Liver (tissue), 9 donors: ENCODE results near the gene MRRF. TPM values are rescaled to one million over a fixed set of nuclear protein-coding genes. Genes with fewer than 3 reads are reported as not detected.

Experiments
- DNase-seq: peaks from one replicate; pipeline ENCODE4 v3.0.0-alpha.2; 2017; ENCODE audit warnings: low spot score
- H3K27ac ChIP-seq, 2 donors: one replicate each; pipeline ENCODE4 v1.7.0; 2013; ENCODE audit warnings: inconsistent platforms in 2 of 2, low read length in 2 of 2, control low read depth in 1 of 2, low read depth in 1 of 2, mild to moderate bottlenecking in 1 of 2
- H3K27me3 ChIP-seq, 4 donors: one replicate each; pipeline versions ENCODE4 v1.6.1 to v1.7.0; 2013; ENCODE audit warnings: low read length in 3 of 4, inconsistent platforms in 1 of 4, mild to moderate bottlenecking in 1 of 4, moderate library complexity in 1 of 4; ENCODE audit not compliant: control insufficient read depth in 4 of 4, insufficient read depth in 4 of 4
- H3K36me3 ChIP-seq, 4 donors: one replicate each; pipeline versions ENCODE4 v1.6.1 to v1.7.0; 2013; ENCODE audit warnings: low read length in 3 of 4, mild to moderate bottlenecking in 3 of 4, low read depth in 1 of 4, moderate library complexity in 1 of 4; ENCODE audit not compliant: control insufficient read depth in 4 of 4, insufficient read depth in 3 of 4
- H3K4me1 ChIP-seq, 4 donors: one replicate each; pipeline versions ENCODE4 v1.6.1 to v1.7.0; 2013; ENCODE audit warnings: low read length in 3 of 4, mild to moderate bottlenecking in 3 of 4, moderate library complexity in 1 of 4; ENCODE audit not compliant: control insufficient read depth in 4 of 4, insufficient read depth in 4 of 4
- H3K4me3 ChIP-seq, 3 donors: one replicate each; pipeline versions ENCODE4 v1.6.1 to v1.7.0; 2013; ENCODE audit warnings: low read length in 3 of 3, control low read depth in 1 of 3, low read depth in 1 of 3, mild to moderate bottlenecking in 1 of 3
- H3K9ac ChIP-seq, 2 donors: one replicate each; pipeline ENCODE4 v1.7.0; 2013; ENCODE audit warnings: low read length in 2 of 2, mild to moderate bottlenecking in 2 of 2, moderate library complexity in 2 of 2, control low read depth in 1 of 2, low read depth in 1 of 2
- H3K9me3 ChIP-seq, 4 donors: one replicate each; pipeline versions ENCODE4 v1.6.1 to v1.7.0; 2013; ENCODE audit warnings: low read length in 3 of 4; ENCODE audit not compliant: control insufficient read depth in 4 of 4
- FOXA2 ChIP-seq: IDR thresholded peaks from 2 replicates; pipeline ENCODE4 v1.6.1; 2016; ENCODE audit warnings: antibody characterized with exemption
- GABPA ChIP-seq, 2 donors: IDR thresholded peaks in 1 of 2; conservative IDR thresholded peaks in 1 of 2; 2 replicates each; pipeline ENCODE4 v1.6.1; 2016; ENCODE audit warnings: antibody characterized with exemption in 2 of 2, mild to moderate bottlenecking in 1 of 2, moderate library complexity in 1 of 2
- HNF4A ChIP-seq, 2 donors: conservative IDR thresholded peaks; 2 replicates each; pipeline ENCODE4 v1.6.1; 2016; ENCODE audit warnings: antibody characterized with exemption in 2 of 2, mild to moderate bottlenecking in 2 of 2
- JUND ChIP-seq, 2 donors: IDR thresholded peaks; 2 replicates each; pipeline ENCODE4 v1.6.1; 2016; ENCODE audit warnings: antibody characterized with exemption in 2 of 2
- NR2F2 ChIP-seq: IDR thresholded peaks from 2 replicates; pipeline ENCODE4 v1.6.1; 2016; ENCODE audit warnings: antibody characterized with exemption
- RXRA ChIP-seq, 2 donors: IDR thresholded peaks; 2 replicates each; pipeline ENCODE4 v1.6.1; 2017 to 2018; ENCODE audit warnings: antibody characterized with exemption in 2 of 2, mild to moderate bottlenecking in 1 of 2
- WGBS: extraction: QIAGEN DNeasy Blood & Tissue Kit; methylation state at CpG from one replicate; pipeline ENCODE4 v1.1.7; 2013; 5-methylcytosine and 5-hydroxymethylcytosine counted together
- polyA plus RNA-seq, 2 donors: library from polyadenylated mRNA; stranded (reverse) in 1 of 2; unstranded in 1 of 2; fragments of 200-250 nt in 1 of 2; fragments of >200 nt in 1 of 2; fragmentation: Nextera tagmentation in 1 of 2; extraction: Ambion mirVana in 1 of 2; gene quantifications; one replicate each; pipeline versions ENCODE4 v1.2.1 to v1.2.3, GENCODE V29; 2013 to 2015
- total RNA-seq, 2 donors: library from RNA; depleted of rRNA; stranded (reverse); fragments of >200 nt; gene quantifications; one replicate each; pipeline ENCODE4 v1.2.3, GENCODE V29; 2014
- TF ChIP-seq, protein P1 (sequence below): IDR thresholded peaks from 2 replicates; pipeline ENCODE4 v1.6.1; 2016; ENCODE audit warnings: antibody characterized with exemption, mild to moderate bottlenecking
- TF ChIP-seq, protein P2 (sequence below): IDR thresholded peaks from 2 replicates; pipeline ENCODE4 v1.6.1; 2016; ENCODE audit warnings: antibody characterized with exemption
- TF ChIP-seq, protein P3 (sequence below): IDR thresholded peaks from 2 replicates; pipeline ENCODE4 v1.6.1; 2016; ENCODE audit warnings: antibody characterized with exemption
- donor health status: healthy.
- donor health status: healthy.
- donor health status: healthy.
- donor health status: healthy.
- donor health status: healthy.

MRRF gene
- total and polyA plus RNA-seq, 4 donors = 15.4 to 30.9 (median 22.3) TPM

DNA sequence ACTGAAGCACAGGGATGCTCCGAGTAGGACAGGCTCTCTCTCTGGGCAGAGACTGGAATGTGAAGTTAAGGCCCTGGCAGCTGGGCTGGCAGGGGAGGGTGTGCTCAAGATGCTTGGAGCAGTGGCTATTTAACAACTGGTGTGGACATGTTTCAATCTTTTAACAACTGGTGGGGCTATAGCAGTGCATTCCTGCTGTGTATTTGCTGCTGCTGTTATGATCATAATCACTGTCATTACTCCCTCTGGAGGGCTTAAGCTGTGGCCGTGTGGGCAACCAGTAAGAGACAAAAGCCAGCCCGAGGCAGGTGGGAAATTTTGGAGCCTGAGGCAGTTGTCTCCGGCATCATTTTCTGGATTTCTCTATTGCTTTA lies 72.9 kb downstream of the MRRF start:
- DNase-seq = no peak

DNA sequence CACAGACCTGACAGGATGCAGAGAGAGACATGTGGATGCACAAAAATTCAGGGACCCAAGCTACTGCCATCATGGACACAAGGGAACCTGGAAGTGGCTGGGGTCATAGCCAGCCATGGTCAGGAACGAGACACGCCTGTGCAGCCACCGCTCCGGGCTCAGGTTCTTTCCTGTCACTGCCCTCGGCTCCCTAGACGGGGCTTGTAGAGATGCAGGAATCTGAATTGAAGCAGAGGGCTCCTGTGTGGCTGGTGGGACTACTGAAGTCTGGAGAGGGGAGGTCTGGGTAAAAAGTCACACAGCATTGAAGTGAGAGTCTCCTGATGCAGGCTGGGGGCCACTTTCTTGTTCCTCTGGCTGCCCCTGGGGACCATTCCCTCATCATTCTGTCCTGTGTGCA lies 73.9 kb downstream of the MRRF start:
- no peak overlapping the region for H3K27ac ChIP-seq
- no peaks in the 10 kb centered on the region for H3K27me3 ChIP-seq
- 72% methylated on average over 6 of the region's 6 CpGs for WGBS
- no peaks in the 10 kb centered on the region for H3K4me1 ChIP-seq
- no peak for DNase-seq
- no peaks in the 10 kb centered on the region for H3K9me3 ChIP-seq
- H3K9ac ChIP-seq = no peak overlapping the region
- H3K4me3 ChIP-seq = no peak overlapping the region
- H3K36me3 ChIP-seq = no peaks in the 10 kb centered on the region
- TF ChIP-seq, protein P1, sequence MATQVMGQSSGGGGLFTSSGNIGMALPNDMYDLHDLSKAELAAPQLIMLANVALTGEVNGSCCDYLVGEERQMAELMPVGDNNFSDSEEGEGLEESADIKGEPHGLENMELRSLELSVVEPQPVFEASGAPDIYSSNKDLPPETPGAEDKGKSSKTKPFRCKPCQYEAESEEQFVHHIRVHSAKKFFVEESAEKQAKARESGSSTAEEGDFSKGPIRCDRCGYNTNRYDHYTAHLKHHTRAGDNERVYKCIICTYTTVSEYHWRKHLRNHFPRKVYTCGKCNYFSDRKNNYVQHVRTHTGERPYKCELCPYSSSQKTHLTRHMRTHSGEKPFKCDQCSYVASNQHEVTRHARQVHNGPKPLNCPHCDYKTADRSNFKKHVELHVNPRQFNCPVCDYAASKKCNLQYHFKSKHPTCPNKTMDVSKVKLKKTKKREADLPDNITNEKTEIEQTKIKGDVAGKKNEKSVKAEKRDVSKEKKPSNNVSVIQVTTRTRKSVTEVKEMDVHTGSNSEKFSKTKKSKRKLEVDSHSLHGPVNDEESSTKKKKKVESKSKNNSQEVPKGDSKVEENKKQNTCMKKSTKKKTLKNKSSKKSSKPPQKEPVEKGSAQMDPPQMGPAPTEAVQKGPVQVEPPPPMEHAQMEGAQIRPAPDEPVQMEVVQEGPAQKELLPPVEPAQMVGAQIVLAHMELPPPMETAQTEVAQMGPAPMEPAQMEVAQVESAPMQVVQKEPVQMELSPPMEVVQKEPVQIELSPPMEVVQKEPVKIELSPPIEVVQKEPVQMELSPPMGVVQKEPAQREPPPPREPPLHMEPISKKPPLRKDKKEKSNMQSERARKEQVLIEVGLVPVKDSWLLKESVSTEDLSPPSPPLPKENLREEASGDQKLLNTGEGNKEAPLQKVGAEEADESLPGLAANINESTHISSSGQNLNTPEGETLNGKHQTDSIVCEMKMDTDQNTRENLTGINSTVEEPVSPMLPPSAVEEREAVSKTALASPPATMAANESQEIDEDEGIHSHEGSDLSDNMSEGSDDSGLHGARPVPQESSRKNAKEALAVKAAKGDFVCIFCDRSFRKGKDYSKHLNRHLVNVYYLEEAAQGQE = no peak
- TF ChIP-seq GABPA (IDR thresholded peaks at IDR 0.05 in 1 of 2, conservative IDR thresholded peaks at IDR 0.05 in 1 of 2) (no peak), JUND (IDR thresholded peaks at IDR 0.05) (no peak), NR2F2 (no peak)

More for the DNA sequence above, 72.9 kb downstream of the MRRF start:
- TF ChIP-seq, protein P2, sequence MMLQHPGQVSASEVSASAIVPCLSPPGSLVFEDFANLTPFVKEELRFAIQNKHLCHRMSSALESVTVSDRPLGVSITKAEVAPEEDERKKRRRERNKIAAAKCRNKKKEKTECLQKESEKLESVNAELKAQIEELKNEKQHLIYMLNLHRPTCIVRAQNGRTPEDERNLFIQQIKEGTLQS = no peak
- TF ChIP-seq RXRA (IDR thresholded peaks at IDR 0.05) = no peak
- H3K4me1 ChIP-seq = no peaks in the 10 kb centered on the region
- 67% methylated on average over 4 of the region's 4 CpGs for WGBS
- no peak overlapping the region for H3K4me3 ChIP-seq
- no peak overlapping the region for H3K9ac ChIP-seq
- H3K27ac ChIP-seq = no peak overlapping the region
- no peaks in the 10 kb centered on the region for H3K27me3 ChIP-seq
- H3K36me3 ChIP-seq = no peaks in the 10 kb centered on the region
- H3K9me3 ChIP-seq = no peaks in the 10 kb centered on the region

DNA sequence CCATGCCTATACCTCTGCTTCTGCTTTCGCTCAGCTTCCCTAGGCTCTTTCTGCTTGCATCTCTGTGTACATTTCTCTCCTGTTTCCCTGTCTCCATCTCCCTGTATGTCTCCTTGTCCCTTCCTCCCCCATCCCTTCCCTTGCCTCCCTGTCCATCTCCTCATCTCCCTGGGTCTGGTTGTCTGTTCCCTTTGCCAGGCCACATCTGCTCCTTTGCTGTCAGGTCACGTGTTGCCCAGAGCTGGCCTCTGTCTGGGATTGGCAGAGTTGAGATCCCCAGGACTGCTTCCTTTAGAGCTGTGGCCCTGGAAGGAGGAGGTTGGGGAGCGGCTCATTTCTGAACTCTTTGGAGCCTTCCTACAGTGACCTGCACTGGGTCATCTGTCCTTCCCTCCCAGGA lies 74.3 kb downstream of the MRRF start:
- no peak overlapping the region for H3K4me3 ChIP-seq
- 76% methylated on average over 3 of the region's 3 CpGs for WGBS

More for the DNA sequence above, 74.3 kb downstream of the MRRF start:
- TF ChIP-seq FOXA2 (no peak), HNF4A (conservative IDR thresholded peaks at IDR 0.05) (no peak)
- TF ChIP-seq, protein P3, sequence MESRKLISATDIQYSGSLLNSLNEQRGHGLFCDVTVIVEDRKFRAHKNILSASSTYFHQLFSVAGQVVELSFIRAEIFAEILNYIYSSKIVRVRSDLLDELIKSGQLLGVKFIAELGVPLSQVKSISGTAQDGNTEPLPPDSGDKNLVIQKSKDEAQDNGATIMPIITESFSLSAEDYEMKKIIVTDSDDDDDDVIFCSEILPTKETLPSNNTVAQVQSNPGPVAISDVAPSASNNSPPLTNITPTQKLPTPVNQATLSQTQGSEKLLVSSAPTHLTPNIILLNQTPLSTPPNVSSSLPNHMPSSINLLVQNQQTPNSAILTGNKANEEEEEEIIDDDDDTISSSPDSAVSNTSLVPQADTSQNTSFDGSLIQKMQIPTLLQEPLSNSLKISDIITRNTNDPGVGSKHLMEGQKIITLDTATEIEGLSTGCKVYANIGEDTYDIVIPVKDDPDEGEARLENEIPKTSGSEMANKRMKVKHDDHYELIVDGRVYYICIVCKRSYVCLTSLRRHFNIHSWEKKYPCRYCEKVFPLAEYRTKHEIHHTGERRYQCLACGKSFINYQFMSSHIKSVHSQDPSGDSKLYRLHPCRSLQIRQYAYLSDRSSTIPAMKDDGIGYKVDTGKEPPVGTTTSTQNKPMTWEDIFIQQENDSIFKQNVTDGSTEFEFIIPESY = no peak
- TF ChIP-seq, protein P2 = no peak
- H3K9ac ChIP-seq = no peak overlapping the region
- H3K9me3 ChIP-seq = no peaks in the 10 kb centered on the region
- DNase-seq = no peak
- no peak overlapping the region for H3K27ac ChIP-seq
- no peaks in the 10 kb centered on the region for H3K27me3 ChIP-seq
- no peaks in the 10 kb centered on the region for H3K36me3 ChIP-seq
- no peaks in the 10 kb centered on the region for H3K4me1 ChIP-seq
